ENCODE measurements around the gene FBLN1.
"Not testable (repeated sequence)": the region's sequence is repeated elsewhere in the genome, so short reads cannot be mapped to it uniquely, and the experiment has no call there.

The FBLN1 gene

DNA sequence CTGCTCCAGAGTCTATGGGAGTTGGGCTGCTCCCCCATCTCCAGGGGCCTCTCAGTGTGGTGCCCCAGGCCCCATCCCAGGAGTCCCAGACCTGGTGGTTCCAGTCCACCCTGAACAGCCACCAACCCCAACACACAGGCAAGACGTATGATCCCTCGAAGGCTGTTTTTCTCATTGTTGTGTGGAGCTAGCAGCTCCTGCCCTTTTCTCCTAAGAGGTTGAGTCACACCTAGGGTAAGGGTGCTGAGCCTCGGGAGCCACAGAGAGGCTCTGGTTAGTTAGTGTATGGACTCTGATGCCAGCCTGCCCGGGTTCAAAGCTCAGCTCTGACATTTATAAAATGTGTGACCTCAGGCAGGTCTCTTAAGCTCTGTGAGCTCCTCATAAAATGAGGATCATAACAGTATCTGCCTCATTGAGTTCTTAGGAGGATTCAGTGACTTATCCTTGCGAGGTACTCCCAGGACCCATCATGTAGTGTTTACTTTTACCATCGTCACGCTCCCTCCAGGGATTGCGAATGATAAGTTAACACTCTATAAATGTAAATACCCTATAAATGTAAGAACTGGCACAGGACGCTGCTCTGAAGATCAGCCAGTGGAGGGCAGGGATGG, 47.2 kb downstream of the FBLN1 start:
- DNase-seq, result no peak

- DNase-seq, result no peak
Observed at GRCh38 chr22:45550416-45550815, 47.7 kb downstream of the FBLN1 start.

GRCh38 chr22:45550891-45551290, 48.2 kb downstream of the FBLN1 start:
- DNase-seq, result no peak

GRCh38 chr22:45551310-45552016, 48.8 kb downstream of the FBLN1 start:
- no peak for DNase-seq

DNA sequence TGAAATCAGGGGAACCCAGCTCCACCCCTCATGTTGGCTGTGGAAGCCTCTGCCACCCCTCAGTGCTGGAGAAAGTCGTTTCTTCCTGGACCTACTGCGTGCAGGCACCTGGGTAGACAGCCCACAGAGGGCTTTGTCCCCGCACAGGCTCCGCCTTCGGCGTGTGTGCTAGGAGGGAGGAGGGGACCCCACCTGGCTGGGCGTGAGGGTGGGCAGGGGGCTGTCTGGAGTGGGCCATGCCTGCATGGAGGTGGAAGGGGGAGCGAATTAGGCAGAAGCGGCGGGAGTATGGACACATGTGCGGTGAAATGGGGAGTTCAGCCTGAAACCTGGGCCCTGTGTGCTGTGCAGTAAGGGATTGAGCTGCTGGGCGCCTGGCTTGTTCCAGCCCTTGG, 49.3 kb downstream of the FBLN1 start:
- no peak for DNase-seq

DNA sequence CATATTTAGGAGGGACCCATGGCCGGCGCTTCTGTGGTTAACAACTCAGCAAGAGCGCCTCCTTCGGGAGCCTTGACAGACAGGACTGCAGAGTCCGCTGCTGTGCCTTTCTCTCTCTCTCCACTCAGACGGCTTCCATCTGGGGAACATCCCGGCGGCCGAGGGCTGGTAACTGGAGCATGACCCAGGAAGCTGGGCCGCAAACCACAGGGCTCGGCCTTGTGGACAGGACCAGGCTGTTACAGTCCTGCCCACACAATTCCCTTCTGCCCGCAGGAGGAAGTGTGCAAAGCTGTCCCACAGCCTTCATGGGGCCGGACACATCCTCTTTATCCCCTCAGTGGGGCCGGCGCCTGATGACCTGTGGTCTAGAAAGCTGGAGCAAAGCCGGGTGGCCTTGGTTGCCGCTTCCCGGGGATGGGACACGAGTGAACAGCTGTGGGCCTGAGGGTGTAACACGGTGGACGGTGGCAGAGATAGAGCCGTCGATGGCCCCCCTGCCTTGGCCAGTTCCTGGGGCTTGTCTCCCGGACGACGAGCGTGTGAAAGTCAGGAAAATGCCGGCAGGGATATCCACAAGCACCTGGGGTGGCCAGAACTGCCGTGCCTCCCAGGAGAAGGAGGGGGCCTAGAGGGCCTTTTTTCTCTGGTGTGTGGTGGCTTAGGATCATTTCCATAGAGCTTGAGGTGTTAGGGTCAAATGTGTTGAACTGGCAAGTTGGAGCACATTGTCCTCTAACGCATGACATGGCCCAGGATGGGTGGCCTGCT, 50.1 kb downstream of the FBLN1 start:
- no peak for DNase-seq

GRCh38 chr22:45553351-45554039, 50.8 kb downstream of the FBLN1 start:
- no peak for DNase-seq

DNA sequence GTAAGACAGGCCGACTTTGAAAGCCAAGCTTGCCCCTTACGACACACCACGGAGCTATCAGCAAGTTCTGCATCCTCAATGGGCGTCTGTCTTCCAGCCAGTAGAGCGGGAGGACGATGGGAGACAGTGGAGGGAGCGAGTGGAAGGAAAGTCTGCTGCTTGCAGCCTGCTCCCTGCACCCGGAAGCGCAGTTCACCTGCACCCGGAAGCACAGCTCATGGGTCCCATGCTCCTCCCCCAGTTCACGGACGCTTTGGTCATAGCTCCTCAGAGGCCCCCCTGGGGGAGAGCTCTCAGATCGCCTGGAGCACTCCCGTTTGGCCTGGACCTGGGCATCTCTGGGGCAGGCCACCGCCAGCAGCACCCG, 51.3 kb downstream of the FBLN1 start:
- DNase-seq, result no peak

GRCh38 chr22:45554861-45555260, 52.2 kb downstream of the FBLN1 start:
- no peak for DNase-seq

DNA sequence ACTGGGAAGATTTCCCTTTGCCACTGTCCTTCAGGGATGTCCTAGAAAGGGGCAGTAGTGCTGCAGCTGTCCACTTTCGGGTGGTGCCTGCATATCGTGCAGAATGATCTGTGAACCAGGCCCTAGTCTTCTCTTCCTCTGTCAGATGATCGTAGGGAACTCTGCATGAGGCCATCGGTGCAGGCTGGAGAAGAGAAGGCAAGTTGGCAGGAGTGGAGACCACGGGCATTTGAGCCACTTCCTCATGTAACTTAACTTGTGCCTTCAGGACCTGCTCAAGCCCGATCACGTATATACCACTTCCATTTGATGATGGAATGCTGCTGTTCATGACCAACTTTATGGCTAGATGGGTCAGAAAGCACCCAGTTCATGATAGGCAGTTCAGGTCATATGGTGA, 55.2 kb downstream of the FBLN1 start:
- DNase-seq, result not testable (repeated sequence)

GRCh38 chr22:45560092-45560491, 57.4 kb downstream of the FBLN1 start:
- not testable (repeated sequence) for DNase-seq

GRCh38 chr22:45560761-45561160, 58.1 kb downstream of the FBLN1 start:
- DNase-seq, result not testable (repeated sequence)

DNA sequence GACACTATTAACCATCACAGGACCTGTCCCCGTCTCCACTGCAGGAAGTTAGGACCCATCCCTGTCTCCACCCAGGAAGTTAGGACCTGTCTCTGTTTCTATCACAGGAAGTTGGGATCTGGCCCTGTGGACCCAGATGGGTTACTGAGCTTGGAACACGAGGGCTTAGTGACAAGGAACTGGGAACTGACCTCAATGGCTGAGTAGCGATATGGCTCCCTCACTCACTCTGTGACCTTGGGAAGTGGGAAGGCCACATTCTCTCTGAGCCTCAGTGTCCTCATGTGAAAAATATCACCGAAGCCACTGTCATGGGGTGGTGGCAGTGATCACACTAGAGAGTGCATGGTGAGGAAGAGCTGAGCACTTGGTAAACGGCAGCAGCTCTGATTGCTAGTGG, 59.4 kb downstream of the FBLN1 start:
- DNase-seq, result no peak

- DNase-seq, result no peak
Observed at GRCh38 chr22:45562537-45563361, 60.1 kb downstream of the FBLN1 start.

DNA sequence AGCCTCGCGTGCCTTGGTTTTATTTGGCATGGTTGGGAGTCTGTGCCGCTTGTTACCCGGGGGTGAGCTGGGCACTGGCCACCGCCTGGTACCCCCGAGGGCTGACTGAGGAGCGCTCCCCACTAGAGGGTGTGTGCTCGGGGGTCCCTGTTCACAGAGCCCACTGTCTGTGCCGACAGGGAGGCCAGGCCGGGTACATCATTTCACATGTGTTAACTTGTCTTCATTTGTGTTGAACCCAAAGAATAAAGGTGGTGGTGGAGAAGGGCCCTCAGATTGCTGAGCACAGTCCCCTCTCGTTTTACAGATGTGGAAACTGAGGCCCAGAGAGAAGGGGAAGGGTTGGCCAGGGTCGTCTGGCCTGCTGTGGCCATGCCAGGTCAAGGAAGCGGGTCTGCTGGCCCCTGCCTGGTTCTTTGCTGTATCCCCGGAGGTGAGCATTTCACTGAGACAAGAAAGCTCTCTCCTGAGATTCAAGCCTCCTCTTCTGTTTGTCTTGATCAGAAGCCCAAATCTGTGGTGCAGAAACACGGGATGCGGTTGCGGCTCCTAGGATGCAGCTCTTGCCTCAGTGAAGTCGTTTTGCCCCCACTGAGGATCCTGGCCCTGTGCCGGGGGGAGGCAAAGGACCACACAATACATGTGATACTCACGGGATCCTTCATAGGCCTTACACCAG, 60.8 kb downstream of the FBLN1 start:
- DNase-seq, result no peak

GRCh38 chr22:45564349-45565030, 61.8 kb downstream of the FBLN1 start:
- DNase-seq, result no peak

DNA sequence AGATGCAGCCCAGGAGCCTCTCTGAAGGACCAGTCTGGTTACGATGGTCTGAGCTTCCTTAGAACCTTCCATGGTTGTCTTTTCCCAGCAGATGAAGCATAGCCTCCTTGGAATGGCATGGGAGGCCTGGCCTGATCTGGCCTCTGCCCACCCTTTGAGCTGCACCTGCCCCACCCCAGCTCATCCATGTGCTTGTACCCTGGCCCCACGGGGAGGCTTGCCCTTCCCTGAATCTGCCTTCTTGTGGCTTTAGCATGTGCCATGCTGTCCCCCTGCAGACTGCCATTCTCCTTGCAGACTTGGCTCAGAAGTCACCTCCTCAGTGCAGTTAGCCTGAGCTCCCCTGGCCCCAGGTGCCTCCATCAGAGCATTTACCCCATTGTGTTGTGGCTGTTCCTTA, 62.5 kb downstream of the FBLN1 start:
- no peak for DNase-seq

- DNase-seq, result no peak
Observed at GRCh38 chr22:45565973-45566372, 63.3 kb downstream of the FBLN1 start.

DNA sequence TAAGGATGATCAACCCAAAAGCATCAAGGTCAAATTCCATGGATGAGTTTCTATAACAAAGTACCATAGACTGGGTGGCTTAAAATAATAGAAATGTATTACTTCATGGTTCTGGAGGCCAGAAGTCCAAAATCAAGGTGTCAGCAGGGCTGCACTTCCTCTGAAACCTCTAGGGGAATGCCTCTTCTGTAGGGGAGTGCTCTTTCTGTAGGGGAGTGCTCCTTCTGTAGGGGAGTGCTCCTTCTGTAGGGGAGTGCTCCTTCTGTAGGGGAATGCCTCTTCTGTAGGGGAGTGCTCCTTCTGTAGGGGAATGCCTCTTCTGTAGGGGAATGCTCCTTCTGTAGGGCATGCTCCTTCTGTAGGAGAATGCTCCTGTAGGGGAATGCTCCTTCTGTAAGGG, 65.5 kb downstream of the FBLN1 start:
- DNase-seq, result no peak

GRCh38 chr22:45571089-45571488, 68.4 kb downstream of the FBLN1 start:
- no peak for DNase-seq

DNA sequence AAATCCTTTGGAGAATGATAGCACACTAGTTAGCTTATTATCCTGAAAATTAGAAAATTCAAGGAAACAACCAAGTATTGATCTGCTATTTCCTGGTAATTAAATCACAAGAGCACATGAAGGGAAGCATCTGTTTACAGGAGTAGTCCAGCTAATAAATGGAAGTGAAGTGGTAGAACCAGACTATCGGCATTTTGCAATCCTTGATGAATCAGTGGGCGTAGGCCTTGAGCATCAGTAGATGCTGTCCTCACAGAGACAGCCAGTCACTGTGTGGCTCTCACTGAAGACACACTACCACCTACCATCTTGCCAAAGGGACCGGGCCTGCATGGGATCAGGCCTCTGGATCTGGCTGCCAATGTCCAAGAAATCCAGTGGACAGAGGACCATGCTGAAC, 69.8 kb downstream of the FBLN1 start:
- no peak for DNase-seq

All from GF-D8 (cell line).